DMS153 (cell line): Measurements from ENCODE around the gene MUC5AC.
"Not testable (repeated sequence)": the region's sequence is repeated elsewhere in the genome, so short reads cannot be mapped to it uniquely, and the experiment has no call there.

Experiments
- DNase-seq: peaks from one replicate; lab custom pipeline; 2025; lab: John Stamatoyannopoulos, UW

The MUC5AC gene

DNA sequence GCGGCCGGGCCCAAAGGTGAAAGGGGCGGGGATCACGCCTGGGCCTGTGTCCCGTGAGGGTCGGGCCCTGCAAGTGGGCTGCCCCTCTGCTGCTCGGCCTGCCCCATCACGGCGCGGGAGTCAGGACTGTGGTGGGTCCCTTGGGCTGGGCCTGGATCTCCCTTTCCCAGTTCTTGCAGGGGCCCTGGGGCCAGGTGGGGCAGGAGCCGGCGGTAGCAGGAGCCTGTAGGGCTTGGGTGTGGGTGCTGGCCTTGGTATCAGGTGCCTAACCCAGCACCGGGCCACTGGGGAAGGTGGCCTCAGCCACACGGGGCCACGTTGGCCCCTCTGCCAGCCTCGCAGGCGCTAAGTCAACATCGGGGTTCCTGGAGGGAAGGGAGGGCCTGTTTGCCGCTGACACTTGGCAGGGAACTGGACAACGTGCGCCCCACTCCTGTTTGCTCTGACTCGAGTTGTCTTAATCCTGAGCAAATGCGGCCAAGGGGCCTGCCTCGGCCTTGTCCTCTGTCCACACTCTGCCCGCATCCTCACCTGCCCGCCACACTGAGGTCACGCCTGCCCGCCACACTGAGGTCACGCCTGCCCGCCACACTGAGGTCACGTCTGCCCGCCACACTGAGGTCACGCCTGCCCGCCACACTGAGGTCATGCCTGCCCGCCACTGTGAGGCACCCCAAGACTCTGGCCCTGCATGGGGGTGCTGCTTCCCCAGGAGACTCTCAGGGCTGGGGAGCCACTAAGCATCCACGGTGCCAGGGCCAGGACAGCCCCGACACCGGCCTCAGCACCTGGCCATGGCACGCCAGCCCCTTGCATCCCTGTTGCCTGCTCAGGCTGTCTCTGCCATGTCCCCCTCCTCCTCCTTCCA lies 50.9 kb downstream of the MUC5AC start:
- DNase-seq = no peak

DNA sequence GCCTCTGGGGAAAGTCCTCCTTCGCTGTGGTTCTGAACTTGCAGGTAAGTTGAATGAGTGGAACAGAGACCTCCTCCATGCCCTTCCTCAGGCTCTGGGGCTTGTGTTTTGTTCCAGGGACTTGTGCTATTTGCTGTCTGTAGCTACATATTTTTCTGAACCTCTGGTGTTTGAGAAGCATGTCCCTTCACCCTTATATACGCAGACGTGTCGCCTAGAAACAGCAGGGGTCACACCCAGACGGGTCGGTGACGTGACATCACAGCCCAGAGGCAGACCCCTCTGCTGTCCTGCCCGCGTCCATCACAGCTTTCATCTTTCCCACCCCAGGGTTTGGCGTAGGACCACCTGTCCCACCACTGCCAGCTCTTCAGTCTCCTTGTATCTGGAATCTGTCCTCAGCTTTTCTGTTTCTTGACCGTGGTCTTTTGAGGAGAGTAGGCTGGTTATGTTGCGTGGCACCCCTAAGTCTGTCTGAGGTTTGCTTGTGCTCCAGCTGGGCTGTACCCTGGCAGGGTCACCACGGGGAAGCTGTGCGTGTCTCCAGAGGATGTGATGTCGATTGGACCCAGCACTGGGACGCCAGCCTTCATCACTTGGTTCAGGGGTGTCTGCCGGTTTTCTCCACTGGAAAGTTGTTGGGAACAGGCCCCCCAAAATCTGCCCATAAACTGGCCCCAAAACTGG lies 51.8 kb downstream of the MUC5AC start:
- DNase-seq = no peak

DNA sequence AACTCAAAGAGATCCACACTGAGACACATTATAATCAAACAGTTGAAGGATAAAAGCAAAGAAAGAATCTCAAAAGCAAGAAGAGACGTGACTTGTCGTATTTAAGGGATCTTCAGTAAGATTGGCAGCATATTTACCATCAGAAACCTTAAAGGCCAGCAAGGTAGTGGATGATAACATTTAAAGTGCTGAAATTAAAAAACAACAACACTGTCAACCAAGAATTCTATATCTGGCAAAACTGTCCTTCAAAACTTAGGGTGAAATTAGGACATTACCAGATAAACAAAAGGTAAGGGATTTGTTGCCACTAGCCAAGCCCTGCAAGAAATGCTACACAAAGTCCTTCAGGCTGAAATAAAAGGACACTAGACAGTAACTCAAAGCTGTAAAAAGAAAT lies 54.1 kb downstream of the MUC5AC start:
- no peak for DNase-seq

DNA sequence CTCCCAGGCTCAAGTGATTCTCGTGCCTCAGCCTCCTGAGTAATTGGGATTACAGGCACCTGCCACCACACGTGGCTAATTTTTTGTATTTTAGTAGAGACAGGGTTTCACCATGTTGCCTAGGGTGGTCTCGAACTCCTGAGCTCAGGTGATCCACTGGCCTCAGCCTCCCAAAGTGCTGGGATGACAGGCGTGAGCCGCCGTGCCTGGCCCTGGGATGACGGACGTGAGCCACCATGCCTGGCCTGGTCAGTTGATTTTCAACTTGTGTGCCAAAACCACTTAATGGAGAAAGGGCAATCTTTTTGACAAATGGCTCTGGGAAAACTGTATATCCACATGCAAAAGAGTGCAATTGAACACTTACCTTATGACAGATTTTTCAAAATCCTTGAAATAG lies 58.1 kb downstream of the MUC5AC start:
- DNase-seq = not testable (repeated sequence)

DNA sequence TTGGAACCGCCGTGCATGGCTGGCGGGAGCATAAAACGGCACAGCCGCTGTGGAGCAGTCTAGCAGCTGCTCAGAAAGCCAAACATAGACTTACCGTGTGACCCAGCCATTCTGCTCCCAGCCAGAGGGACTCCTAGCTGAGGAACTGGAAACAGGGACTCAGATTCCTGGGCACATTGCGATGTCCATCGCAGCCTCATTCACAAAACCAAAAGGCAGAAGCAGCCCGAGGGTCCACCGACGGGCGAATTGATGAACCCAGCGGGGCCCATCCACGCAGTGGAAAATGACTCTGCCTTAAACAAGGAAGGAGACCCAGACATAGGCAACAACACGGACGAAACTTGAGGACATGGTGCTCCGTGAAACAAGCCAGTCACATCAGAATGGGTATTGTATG lies 59.4 kb downstream of the MUC5AC start:
- DNase-seq = no peak

DNA sequence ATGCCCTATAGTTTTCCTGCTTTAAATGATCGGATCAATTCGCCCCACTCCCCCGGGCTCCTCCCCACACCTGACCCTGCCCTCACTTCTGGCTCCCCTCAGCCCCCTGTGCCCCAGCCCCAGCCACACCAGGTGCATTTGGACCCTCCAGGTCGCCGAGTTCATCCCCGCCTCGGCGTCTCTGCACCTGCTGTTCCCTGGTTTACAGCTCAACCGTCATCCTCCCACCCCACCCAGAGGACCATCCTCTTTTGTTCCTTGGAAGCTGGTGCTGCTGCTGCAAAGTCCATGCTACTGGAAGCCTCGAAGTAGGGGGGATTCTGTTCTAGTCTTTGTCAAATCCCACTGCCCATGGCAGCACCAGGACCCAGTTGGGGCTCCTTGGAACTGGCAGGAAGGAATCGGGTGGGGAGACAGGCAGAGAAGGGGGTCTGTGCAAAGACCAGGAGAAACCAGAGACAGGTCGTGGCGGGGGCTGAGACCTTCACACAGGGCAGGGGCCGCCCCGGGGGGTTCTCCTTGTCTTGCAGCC lies 60.6 kb downstream of the MUC5AC start:
- no peak for DNase-seq

DNA sequence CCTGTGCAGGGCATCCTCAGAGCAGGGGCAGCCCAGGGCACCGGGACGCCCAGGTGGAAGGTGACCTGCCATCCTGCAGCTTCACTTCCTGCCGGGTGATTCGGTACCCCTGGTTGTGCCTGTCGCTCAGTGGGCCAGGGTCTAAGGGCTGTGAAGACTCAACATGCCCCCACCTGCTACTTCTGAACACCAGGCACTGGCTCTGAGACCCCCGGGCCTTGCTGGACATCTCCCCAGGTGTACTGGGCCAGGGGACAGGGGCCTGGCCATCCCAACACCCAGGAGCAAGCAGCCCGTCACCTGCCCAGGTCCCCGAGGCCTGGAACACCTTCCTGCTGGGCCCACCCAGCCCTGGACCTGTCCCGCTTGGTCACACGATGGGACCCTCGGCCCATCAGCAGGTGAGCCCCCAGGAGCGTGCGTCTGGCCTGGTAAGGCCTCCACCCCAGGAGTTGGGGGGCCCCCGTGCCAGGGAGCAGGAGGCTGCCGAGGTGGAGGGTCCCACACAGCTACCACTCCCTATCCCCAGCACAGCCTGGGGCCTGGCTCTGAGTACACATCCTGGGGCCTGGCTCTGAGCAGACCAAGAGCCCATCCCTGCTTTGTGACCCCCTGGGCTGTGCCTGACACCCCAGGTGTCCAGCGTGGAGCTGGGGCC lies 61.2 kb downstream of the MUC5AC start:
- DNase-seq = no peak

DNA sequence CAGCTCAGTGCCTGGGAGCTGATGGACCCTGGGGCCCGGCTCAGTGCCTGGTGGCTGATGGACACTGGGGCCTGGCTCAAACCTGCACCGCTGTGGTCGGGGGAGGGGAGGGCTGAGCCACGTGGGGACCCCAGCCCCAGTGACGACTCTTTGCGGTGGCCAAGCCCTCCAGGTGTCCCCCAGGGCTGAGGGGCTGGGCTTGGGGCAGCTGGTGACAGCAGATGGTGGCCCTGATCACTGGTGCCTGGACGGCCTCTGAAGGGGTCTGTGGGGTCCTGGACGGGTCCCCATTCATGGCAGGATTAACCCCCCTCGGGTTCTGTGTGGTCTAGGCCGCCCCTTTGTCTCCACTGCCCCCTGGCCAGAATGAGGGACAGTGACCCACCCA lies 61.7 kb downstream of the MUC5AC start:
- DNase-seq = no peak

DNA sequence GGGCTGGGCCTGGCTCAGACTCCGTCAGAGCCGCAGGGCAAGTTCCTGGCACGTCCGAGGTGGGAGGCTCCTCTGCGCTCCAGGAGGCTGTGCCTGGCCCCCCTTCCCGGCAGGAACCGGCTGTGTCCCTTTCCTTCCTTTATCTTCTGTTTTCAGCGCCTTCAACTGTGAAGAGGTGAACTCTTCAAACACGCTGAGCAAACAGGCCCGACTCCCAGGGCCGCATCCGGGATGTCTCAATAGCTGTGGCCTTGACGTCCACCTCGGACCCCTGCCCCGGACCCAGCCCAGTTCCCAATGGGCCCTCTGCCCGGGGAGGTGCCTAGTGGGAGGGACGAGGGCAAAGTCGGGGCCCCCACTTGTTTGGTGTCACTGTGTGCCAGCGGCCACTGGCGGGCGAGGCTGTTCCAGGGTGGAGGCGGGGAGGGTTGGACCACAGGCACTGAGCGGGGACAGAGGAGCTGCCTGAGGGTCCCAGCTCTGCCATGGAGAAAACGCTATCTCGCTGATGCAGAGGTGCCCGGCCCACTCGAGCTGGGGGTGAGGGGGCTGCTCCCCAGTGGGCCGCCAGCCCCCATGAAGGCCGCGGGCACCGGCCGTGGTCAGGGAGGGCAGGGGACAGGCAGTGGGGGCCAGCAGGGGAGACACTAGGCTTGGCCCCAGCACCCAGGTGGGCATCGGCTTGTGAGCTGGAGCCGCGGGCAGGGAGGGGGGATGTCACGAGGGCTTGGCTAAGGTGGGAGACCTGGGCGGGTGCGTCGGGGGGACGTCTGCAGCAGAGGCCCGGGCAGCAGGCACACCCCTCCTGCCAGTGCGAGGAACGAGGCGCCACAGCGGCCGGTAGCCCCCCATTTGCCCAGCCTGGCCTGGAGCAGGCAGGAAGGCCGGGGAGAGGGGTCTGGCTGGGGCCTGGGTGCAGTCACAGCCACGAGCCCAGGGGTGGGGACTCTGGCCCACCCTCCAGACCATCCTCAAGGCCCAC lies 62.4 kb downstream of the MUC5AC start:
- DNase-seq = no peak

DNA sequence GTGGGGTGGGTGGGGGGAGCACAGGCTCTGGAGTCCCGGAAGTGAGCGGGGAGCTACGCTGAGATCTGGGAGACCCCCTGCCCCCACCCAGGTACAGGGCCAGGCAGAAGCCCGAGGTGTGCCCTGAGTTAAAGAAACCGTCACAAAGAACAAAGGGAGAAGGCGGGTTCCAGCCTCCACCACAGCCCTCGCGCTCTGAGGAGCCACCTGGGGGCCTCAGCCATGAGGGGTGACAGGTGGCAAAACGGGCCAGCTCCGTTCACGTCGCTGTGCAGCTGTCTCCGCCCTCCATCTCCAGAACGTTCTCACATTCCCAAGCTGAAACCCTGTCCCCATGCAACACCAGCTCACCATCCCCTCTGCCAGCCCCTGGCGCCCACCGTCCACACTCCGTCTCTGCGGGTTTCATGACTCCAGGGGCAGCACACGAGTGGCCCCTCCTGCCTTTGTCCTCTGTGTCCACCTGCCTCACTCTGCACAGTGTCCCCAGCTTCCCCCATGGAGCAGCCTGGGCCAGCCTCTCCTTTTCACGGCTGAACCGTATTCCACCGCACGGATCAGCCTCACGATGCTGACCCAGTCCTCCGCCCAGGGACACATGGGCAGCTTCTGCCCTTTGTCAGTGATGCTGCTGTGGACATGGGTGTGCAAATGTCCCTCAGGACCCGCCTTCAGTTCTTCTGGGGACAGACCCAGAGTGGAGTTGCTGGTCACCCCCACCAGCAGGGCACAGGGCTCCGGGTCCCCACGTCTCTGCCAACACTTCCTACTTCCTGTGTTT lies 63.4 kb downstream of the MUC5AC start:
- DNase-seq = no peak

DNA sequence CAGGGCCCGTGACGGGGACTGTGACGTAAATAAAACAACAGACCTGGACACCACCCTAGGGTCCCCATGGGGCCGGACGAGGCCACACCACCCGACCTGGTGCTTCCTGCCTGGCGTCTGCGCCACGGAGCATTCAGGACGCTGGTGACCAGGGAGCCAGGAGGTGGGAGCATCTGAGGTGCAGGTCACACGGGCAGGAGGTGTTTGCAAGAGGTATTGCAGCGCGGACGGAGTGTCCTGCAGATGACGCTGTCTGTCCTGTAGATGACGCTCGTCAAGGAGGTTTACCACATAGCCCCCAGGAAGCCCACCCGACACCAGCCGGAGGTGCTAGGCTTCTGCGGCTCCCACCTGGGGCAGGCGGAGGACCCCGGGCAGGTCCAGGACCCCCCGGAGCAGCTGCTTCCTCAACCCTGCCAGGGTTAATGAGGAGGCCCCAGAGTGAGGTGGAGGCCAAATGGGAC lies 64.1 kb downstream of the MUC5AC start:
- DNase-seq = no peak

DNA sequence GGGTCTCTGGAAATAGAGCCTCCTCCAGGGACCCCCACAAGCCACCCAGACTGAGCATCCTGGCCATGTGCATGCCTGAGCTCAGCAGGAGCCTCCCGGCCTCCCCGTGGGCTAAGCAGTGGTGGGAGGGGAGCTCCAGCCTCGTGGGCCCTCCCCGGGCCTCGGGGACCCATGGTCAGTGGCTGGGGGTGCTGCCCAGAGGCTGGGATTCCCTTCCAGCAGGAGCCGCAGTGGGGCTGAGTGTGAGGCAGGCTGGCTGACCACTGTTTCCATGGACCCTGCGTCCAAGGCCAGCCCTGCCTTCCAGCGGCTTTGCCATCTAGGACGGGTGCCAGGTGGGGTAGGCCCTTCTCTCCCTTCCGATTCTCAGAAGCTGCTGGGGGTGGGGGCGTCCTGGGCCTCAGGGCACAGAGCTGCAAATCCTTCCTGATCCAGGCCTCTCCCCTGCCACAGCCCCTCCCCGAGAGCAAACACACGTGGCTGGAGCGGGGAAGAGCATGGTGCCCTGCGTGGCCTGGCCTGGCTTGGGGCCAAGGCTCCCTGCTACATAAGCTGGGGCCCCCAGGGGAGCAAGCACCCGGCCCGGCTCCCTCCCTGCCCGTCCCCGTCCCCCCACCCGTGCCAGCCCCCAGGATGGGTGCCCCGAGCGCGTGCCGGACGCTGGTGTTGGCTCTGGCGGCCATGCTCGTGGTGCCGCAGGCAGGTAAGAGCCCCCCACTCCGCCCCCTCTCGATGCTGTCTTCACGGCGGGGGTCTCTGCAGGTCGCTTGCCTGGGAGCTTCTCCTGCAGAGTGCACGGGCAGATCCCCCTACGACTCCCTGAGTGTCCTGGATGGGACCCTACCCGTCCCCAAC lies 65.0 kb downstream of the MUC5AC start, which contains the start of gene MUC5B:
Gene MUC5B, plus strand, starts transcription at position 576 of the 855 bp plus-strand sequence. Its CDS starts 58 bp downstream, at position 634.
- DNase-seq = no peak

DNA sequence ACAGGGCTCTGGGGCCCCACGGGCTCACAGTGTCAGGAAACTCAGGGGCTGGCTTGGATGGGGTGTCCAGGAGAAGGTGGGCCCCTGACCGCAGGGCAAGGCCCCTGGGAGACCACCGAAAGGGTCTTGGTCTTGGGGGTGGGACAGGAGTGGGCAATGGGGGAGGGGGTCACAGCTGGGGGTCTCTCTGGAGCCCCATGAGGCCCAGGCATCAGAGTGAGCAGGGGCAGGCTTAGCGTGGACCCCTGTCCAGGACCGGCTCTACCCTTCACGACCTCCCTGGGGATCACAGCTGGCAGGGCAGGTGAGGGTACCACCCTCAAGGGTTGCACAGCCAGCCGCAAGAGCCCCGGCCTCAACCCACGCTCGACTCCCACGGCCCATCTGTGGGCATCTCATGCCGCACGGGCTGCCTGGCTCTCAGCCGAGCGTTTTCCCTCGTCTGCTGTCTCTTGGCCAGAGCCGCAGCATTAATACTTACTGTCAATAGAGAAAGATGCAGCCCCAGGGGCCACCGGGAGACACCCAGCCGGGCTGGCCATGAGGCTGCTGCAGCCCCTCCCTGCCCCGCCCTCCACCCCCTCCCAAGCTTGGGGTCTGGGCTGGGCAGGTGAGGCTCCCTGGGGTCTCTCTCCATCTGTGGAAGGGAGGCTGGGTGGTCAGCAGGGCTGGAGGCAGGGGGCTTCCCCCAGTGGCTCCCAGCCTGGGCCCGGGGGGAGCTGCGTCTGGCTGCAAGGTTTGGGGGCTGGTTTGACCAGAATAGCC lies 65.8 kb downstream of the MUC5AC start:
- DNase-seq = no peak

DNA sequence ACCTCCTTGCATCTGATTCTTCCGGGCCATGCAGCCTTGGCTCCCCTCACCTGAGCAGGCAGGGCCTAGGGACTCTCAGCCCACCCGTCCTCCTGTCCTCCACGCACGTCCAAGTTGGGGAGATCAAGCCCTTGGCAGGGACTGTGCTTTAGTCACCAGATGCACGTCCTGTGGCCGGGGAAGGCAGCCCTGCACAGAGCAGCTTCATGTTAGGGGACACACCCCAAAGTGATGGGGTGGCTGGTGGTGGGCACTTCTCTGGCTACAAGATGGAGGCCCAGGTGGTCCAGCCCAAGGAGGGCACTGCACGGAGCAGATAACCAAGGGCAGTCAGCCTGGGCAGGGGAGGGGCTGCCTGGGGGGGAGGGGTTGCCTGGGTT lies 66.3 kb downstream of the MUC5AC start:
- DNase-seq = no peak

DNA sequence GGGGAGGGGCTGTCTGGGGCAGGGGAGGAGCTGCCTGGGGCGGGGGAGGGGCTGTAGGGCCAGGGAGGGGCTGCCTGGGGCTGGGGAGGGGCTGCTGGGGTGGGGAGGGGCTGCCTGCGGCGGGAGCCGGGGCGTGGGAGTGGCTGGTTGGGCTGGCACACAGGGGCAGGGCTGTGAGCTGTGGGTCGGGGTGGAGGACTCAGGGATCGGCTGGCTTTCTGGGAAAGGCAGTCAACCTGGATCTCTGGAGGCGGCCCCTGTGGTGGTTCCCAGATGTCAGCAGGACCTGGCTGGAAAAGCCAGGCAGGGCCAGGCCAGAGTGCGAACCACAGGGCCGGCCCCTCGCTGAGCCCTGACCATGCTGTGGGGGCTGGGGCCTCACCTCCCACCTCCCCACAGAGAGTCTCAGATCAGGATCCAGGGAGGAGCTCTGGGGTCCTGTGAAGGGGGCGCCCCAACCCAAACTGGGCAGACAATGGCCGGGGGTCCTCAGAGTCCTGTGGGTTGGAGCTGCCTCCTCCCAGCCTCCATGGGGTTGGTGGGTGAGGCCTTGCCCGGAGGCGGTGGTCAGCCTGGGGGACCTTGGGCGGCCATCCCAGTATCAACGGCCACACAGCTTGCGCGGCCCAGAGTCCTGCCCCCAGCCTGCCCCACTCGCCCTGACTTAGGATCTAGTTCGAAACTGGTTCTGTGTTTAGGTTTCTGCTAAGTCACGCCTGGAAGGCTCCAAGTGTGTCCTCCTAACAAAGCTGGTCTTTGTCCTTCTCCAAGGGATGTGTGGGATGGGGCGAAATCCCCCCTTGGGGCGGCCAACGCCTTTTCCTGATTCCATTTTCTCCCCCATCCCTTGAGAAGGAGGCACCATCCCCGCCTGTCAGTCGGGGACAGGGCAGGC lies 67.0 kb downstream of the MUC5AC start:
- DNase-seq = no peak

DNA sequence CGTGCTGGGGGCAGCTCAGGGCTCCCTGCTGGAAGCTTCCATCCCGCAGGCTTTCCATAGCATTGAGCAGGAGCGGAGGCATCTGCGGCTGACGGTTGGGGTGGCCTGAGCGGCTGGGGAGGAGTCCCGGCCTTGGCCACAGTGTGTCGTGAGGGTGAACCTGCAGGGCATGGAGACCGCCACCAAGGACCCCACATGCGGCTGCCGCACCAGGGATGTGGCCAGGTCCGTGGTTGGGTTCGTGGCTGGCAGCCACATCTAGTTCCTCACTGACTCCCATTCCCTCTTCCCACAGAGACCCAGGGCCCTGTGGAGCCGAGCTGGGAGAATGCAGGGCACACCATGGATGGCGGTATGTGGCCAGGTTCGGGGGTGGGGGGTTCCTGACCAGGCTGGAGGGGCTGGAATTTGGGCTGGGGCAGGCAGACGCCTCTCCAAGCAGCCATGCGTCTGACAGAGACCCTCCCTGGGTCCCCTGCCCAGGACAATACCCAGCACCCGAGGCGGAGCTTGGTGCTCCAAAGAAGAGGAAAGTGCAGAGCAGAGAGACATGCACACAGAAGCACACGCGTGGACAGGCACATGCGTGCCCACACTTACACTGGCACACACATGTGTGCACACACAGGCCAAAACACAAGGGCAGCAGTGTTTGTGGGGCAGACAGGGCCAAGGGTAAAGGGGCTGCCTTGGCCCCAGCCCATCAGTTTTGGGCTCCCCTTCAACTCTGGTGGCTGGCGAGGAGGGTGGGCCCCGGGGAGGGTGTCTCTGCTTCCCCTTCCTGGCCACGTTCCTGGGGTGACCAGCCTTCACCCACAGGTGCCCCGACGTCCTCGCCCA lies 67.9 kb downstream of the MUC5AC start:
- DNase-seq = no peak
